Osteoblast (primary cell): ENCODE data around the gene PDIA6. TPM values are rescaled to one million over a fixed set of nuclear protein-coding genes. Genes with fewer than 3 reads are reported as not detected.
"Not testable (repeated sequence)": the region's sequence is repeated elsewhere in the genome, so short reads cannot be mapped to it uniquely, and the experiment has no call there.

ENCODE experiments used
- DNase-seq: peaks from one replicate; pipeline ENCODE4 v3.0.0; 2011; ENCODE audit warnings: low spot score, mixed read lengths; ENCODE audit not compliant: insufficient read length; ENCODE audit errors: missing footprints
- H2AFZ ChIP-seq: 2 replicates; pipeline ENCODE4 v1.6.0; 2011; ENCODE audit warnings: mild to moderate bottlenecking, low read length
- H3K27ac ChIP-seq: 2 replicates; pipeline ENCODE4 v1.5.1; 2011; ENCODE audit warnings: mild to moderate bottlenecking, low read depth, low read length, moderate library complexity
- H3K27me3 ChIP-seq: 2 replicates; pipeline ENCODE4 v1.6.0; 2012; ENCODE audit warnings: mild to moderate bottlenecking, control low read depth, inconsistent platforms, low read length, moderate library complexity; ENCODE audit not compliant: insufficient read depth
- H3K36me3 ChIP-seq: 2 replicates; pipeline ENCODE4 v1.5.1; 2011; ENCODE audit warnings: mild to moderate bottlenecking, low read length, control low read depth, moderate library complexity; ENCODE audit not compliant: insufficient read depth
- H3K4me1 ChIP-seq: 2 replicates; pipeline ENCODE4 v1.5.1; 2011; ENCODE audit warnings: mild to moderate bottlenecking, low read length, control low read depth, moderate library complexity; ENCODE audit not compliant: insufficient read depth
- H3K4me2 ChIP-seq: 2 replicates; pipeline ENCODE4 v1.6.0; 2011; ENCODE audit warnings: mild to moderate bottlenecking, low read length; ENCODE audit not compliant: insufficient read depth
- H3K4me3 ChIP-seq: fragments of 200-600 bp; sonication (generic); 3 replicates; pipeline ENCODE4 v1.5.1; 2012; ENCODE audit warnings: mild to moderate bottlenecking, low read length, inconsistent platforms; ENCODE audit not compliant: insufficient read depth
- H3K79me2 ChIP-seq: 2 replicates; pipeline ENCODE4 v1.6.0; 2012; ENCODE audit warnings: mild to moderate bottlenecking, low read length, control low read depth, inconsistent platforms; ENCODE audit not compliant: insufficient read depth
- H3K9me3 ChIP-seq: 2 replicates; pipeline ENCODE4 v1.5.1; 2011; ENCODE audit warnings: low read depth, low read length, control low read depth
- H4K20me1 ChIP-seq: 2 replicates; pipeline ENCODE4 v1.6.0; 2012; ENCODE audit warnings: mild to moderate bottlenecking, low read length, control low read depth; ENCODE audit not compliant: insufficient read depth
- CTCF ChIP-seq: IDR thresholded peaks from 2 replicates; pipeline ENCODE4 v1.5.1; 2011; ENCODE audit warnings: mild to moderate bottlenecking, low read depth, low read length, moderate library complexity; ENCODE audit errors: extremely low read depth
- total RNA-seq: library from RNA; depleted of rRNA; stranded (reverse); fragments of >200 nt; gene quantifications from 2 replicates; pipeline ENCODE4 v1.2.3, GENCODE V29; 2012

Gene PDIA6
- total RNA-seq, 1 donor: 245 TPM

- Histone ChIP-seq H3K9me3 (no peaks in the 10 kb centered on the region), H3K4me3 (no peak overlapping the region), H2AFZ (no peak overlapping the region), H3K27ac (no peak overlapping the region), H3K79me2 (peaks cover 81% of the 10 kb centered on the region), H3K4me1 (peaks cover 22% of the 10 kb centered on the region), H4K20me1 (peaks cover 39% of the 10 kb centered on the region), H3K27me3 (no peaks in the 10 kb centered on the region), H3K36me3 (peaks cover 4% of the 10 kb centered on the region), H3K4me2 (no peak overlapping the region)
- no peak for TF ChIP-seq CTCF
- DNase-seq: no peak
These were observed 6.0 kb downstream of the PDIA6 start for GRCh38 chr2:10806543-10806942.

- not testable (repeated sequence) for H3K4me3 ChIP-seq, H3K36me3 ChIP-seq, H2AFZ ChIP-seq, H3K4me2 ChIP-seq, H3K9me3 ChIP-seq, H3K27ac ChIP-seq, H3K27me3 ChIP-seq, DNase-seq
- Histone ChIP-seq H4K20me1 (peaks cover 36% of the 10 kb centered on the region), H3K79me2 (peaks cover 81% of the 10 kb centered on the region), H3K4me1 (peaks cover 17% of the 10 kb centered on the region)
These were observed 6.6 kb downstream of the PDIA6 start for GRCh38 chr2:10805990-10806389.

DNA sequence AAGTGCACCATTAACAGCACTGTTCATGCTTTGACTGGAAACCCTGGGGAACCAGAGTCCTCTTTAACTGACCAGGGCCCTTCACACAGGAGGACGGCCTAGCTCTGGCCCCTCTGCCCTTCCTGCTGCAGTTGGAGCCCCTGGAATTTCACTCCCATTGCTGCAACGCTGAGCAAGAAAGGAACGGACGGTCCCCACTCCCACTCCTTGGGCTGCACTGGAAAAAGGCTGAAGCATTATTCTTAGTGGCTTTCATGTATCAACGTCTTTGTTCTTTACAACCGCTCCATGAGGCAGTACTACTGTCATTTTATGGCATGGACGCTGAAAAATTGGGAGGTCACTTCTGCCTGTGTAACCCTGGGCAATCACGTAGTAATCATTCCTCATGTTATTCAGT, 9.9 kb downstream of the PDIA6 start:
- Histone ChIP-seq H3K4me3 (no peak overlapping the region), H3K9me3 (no peaks in the 10 kb centered on the region), H3K4me2 (no peak overlapping the region), H3K4me1 (no peaks in the 10 kb centered on the region), H2AFZ (no peak overlapping the region), H3K27me3 (no peaks in the 10 kb centered on the region), H3K79me2 (peaks cover 81% of the 10 kb centered on the region), H3K36me3 (peaks cover 37% of the 10 kb centered on the region), H4K20me1 (peaks cover 13% of the 10 kb centered on the region), H3K27ac (no peak overlapping the region)
- DNase-seq: no peak
- TF ChIP-seq CTCF: no peak

GRCh38 chr2:10800163-10800562, 12.4 kb downstream of the PDIA6 start:
- peaks cover 56% of the 10 kb centered on the region for H3K36me3 ChIP-seq
- peaks cover 80% of the 10 kb centered on the region for H3K79me2 ChIP-seq
- no peak overlapping the region for H2AFZ ChIP-seq
- H3K4me3 ChIP-seq: no peak overlapping the region
- DNase-seq: no peak
- no peaks in the 10 kb centered on the region for H3K4me1 ChIP-seq
- H4K20me1 ChIP-seq: peaks cover 21% of the 10 kb centered on the region
- H3K27me3 ChIP-seq: no peaks in the 10 kb centered on the region
- no peak for TF ChIP-seq CTCF
- no peak overlapping the region for H3K4me2 ChIP-seq
- no peak overlapping the region for H3K27ac ChIP-seq
- H3K9me3 ChIP-seq: no peaks in the 10 kb centered on the region

GRCh38 chr2:10798783-10799182, 13.8 kb downstream of the PDIA6 start:
- Histone ChIP-seq H3K4me3 (no peak overlapping the region), H3K27ac (no peak overlapping the region), H3K4me1 (no peaks in the 10 kb centered on the region), H3K36me3 (peaks cover 61% of the 10 kb centered on the region), H3K4me2 (no peak overlapping the region), H4K20me1 (peaks cover 21% of the 10 kb centered on the region), H2AFZ (no peak overlapping the region), H3K9me3 (no peaks in the 10 kb centered on the region), H3K27me3 (no peaks in the 10 kb centered on the region), H3K79me2 (peaks cover 82% of the 10 kb centered on the region)
- peak; percentile 32 for DNase-seq
- no peak for TF ChIP-seq CTCF
